HepG2 (cell line): Measurements from ENCODE around the gene RNF4. TPM values are rescaled to one million over a fixed set of nuclear protein-coding genes. Genes with fewer than 3 reads are reported as not detected.
A peak's percentile ranks its signal among the peaks of the same experiment; 100 is the strongest.

Source experiments
- ARID2 ChIP-seq: sonication (generic); formaldehyde crosslinking; IDR thresholded peaks from 2 replicates; pipeline ENCODE4 v1.8.1; 2022; ENCODE audit warnings: mild to moderate bottlenecking, missing genetic modification reagents, borderline replicate concordance
- ARID3A ChIP-seq: IDR thresholded peaks from 2 replicates; pipeline ENCODE4 v1.6.1; 2012; ENCODE audit warnings: low read depth, low read length, improper control_type of control experiment
- CCAR2 ChIP-seq: fragments of 200-400 bp; formaldehyde crosslinking; optimal IDR thresholded peaks from 2 replicates; pipeline ENCODE3; 2018; ENCODE audit warnings: low read depth, mild to moderate bottlenecking, low read length, moderate library complexity
- FOXK1 ChIP-seq: sonication (generic); formaldehyde crosslinking; IDR thresholded peaks from 2 replicates; pipeline ENCODE4 v1.4.0; 2020; ENCODE audit warnings: low read depth, missing genetic modification reagents, borderline replicate concordance
- HOXA9 ChIP-seq: sonication (generic); formaldehyde crosslinking; IDR thresholded peaks from 2 replicates; pipeline ENCODE4 v1.8.1; 2022; ENCODE audit warnings: missing genetic modification reagents, mild to moderate bottlenecking, moderate library complexity, borderline replicate concordance
- KMT2B ChIP-seq: IDR thresholded peaks from 2 replicates; pipeline ENCODE4 v1.6.1; 2016; ENCODE audit warnings: missing genetic modification reagents, missing compliant biosample characterization
- ZNF12 ChIP-seq: sonication (generic); formaldehyde crosslinking; IDR thresholded peaks from 2 replicates; pipeline ENCODE4 v1.5.0; 2020; ENCODE audit warnings: missing genetic modification reagents
- ZNF121 ChIP-seq: sonication (generic); formaldehyde crosslinking; IDR thresholded peaks from 2 replicates; pipeline ENCODE4 v1.5.0; 2020; ENCODE audit warnings: mild to moderate bottlenecking, missing genetic modification reagents
- ZNF318 ChIP-seq: sonication (generic); formaldehyde crosslinking; IDR thresholded peaks from 2 replicates; pipeline ENCODE4 v1.4.0; 2020; ENCODE audit warnings: mild to moderate bottlenecking, missing genetic modification reagents
- ZNF431 ChIP-seq: sonication (generic); formaldehyde crosslinking; IDR thresholded peaks from 2 replicates; pipeline ENCODE4 v1.9.0; 2022; ENCODE audit warnings: missing genetic modification reagents, low read depth, mild to moderate bottlenecking, borderline replicate concordance
- ZNF547 ChIP-seq: sonication (generic); formaldehyde crosslinking; IDR thresholded peaks from 2 replicates; pipeline ENCODE4 v1.5.1; 2020; ENCODE audit warnings: mild to moderate bottlenecking, missing genetic modification reagents
- ZNF598 ChIP-seq: sonication (generic); formaldehyde crosslinking; IDR thresholded peaks from 2 replicates; pipeline ENCODE4 v1.5.1; 2020; ENCODE audit warnings: mild to moderate bottlenecking, missing genetic modification reagents, borderline replicate concordance
- ZNF687 ChIP-seq: sonication (generic); formaldehyde crosslinking; IDR thresholded peaks from 2 replicates; pipeline ENCODE4 v1.5.1; 2020; ENCODE audit warnings: mild to moderate bottlenecking, missing genetic modification reagents, moderate library complexity
- polyA plus RNA-seq, 8 experiments: library from polyadenylated mRNA; depleted of rRNA in 3 of 8; stranded (reverse) in 7 of 8; unstranded in 1 of 8; fragments of >200 nt; fragmentation: Illumina TruSeq in 4 of 8; extraction: Trizol in 4 of 8; gene quantifications; 2 replicates each; pipeline versions ENCODE4 v1.2.1 to v1.2.3, GENCODE V29; 2011 to 2016; ENCODE audit warnings: low read depth in 4 of 8, missing spikeins in 1 of 8, mixed read lengths in 1 of 8; ENCODE audit not compliant: insufficient read depth in 1 of 8
- total RNA-seq, 5 experiments: library from RNA; depleted of rRNA; stranded (reverse); fragments of >200 nt; fragmentation: Illumina TruSeq; extraction: Trizol; gene quantifications; 2 replicates each; pipeline ENCODE4 v1.2.3, GENCODE V29; 2016; ENCODE audit warnings: low read depth in 1 of 5

The RNF4 gene
- total and polyA plus RNA-seq, 2 of the 13 experiments (the other 11 are each of a cell fraction or from before 2014, with no cell fraction given) = 38.1 to 45.1 TPM

GRCh38 chr4:2462218-2462991 is 6.5 kb upstream of the RNF4 start (continued):
- TF ChIP-seq ZNF318 (peak; percentile 26; the same call in 1 of the 2 replicates), ZNF687 (CRISPR knock-in tag) (peak; percentile 95), ZNF547 (CRISPR knock-in tag) (peak; percentile 94), ZNF121 (CRISPR knock-in tag) (peak; percentile 69), ZNF12 (CRISPR knock-in tag) (0 out of 2 replicates have a peak, but pooled peaks have one; percentile 16), ZNF431 (CRISPR knock-in tag) (0 out of 2 replicates have a peak, but pooled peaks have one; percentile 69), ZNF598 (CRISPR knock-in tag) (no peak), KMT2B (no peak), ARID2 (no peak), CCAR2 (no peak), HOXA9 (CRISPR knock-in tag) (peak; percentile 96), FOXK1 (CRISPR knock-in tag) (no peak), ARID3A (no peak)
